ENCODE results near the gene CADM1. TPM values are rescaled to one million over a fixed set of nuclear protein-coding genes. Genes with fewer than 3 reads are reported as not detected.

CADM1 gene
- total RNA-seq, 4 donors from 2014 or later = 1.2 to 2.5 (median 2.2) TPM

- in situ Hi-C loops (cut with MboI; ENCODE audit: low sequenced_read_pairs in 4 of 4) = no loop called here
- intact Hi-C loops (cut with DNase I; ENCODE audit: low total_unique reads) = no loop called here
- no peak for TF ChIP-seq CTCF (IDR thresholded peaks at IDR 0.05 in 4 of 5, conservative IDR thresholded peaks at IDR 0.05 in 1 of 5)
- no peak for TF ChIP-seq POLR2A (IDR thresholded peaks at IDR 0.05)
- DNase-seq (no peak), ATAC-seq (no peak)
- no peaks in the 10 kb centered on the region for H3K36me3 ChIP-seq
- H3K9me3 ChIP-seq = no peaks in the 10 kb centered on the region
- H3K27me3 ChIP-seq = no peaks in the 10 kb centered on the region
- peaks cover 20 to 25% of the 10 kb centered on the region in 2 donors for H3K4me1 ChIP-seq
- H3K4me3 ChIP-seq = no peak overlapping the region
- H3K27ac ChIP-seq = no peak overlapping the region
Measured at GRCh38 chr11:115190196-115190595, 314.0 kb downstream of the CADM1 start.

GRCh38 chr11:115188898-115189278 is 315.3 kb downstream of the CADM1 start:
- peaks cover 27 to 31% of the 10 kb centered on the region in 2 donors for H3K4me1 ChIP-seq
- no peaks in the 10 kb centered on the region for H3K36me3 ChIP-seq
- ATAC-seq (no peak), DNase-seq (no peak)
- in situ Hi-C loops (cut with MboI; ENCODE audit: low sequenced_read_pairs in 4 of 4) (no loop called here), intact Hi-C loops (cut with DNase I; ENCODE audit: low total_unique reads) (no loop called here)
- TF ChIP-seq CTCF (IDR thresholded peaks at IDR 0.05 in 4 of 5, conservative IDR thresholded peaks at IDR 0.05 in 1 of 5) (no peak), POLR2A (IDR thresholded peaks at IDR 0.05) (no peak)
- no peak overlapping the region for H3K27ac ChIP-seq
- no peak overlapping the region for H3K4me3 ChIP-seq
- H3K27me3 ChIP-seq = no peaks in the 10 kb centered on the region
- no peaks in the 10 kb centered on the region for H3K9me3 ChIP-seq

- Histone ChIP-seq H3K4me1 (peaks cover 27 to 35% of the 10 kb centered on the region in 2 donors), H3K4me3 (no peak overlapping the region), H3K9me3 (no peaks in the 10 kb centered on the region), H3K27ac (no peak overlapping the region), H3K27me3 (no peaks in the 10 kb centered on the region), H3K36me3 (no peaks in the 10 kb centered on the region)
- TF ChIP-seq POLR2A (IDR thresholded peaks at IDR 0.05) (no peak), CTCF (IDR thresholded peaks at IDR 0.05 in 4 of 5, conservative IDR thresholded peaks at IDR 0.05 in 1 of 5) (no peak)
- DNase-seq = no peak
- intact Hi-C loops (cut with DNase I; ENCODE audit: low total_unique reads) (no loop called here), in situ Hi-C loops (cut with MboI; ENCODE audit: low sequenced_read_pairs in 4 of 4) (no loop called here)
- no peak for ATAC-seq
Measured at GRCh38 chr11:115188188-115188897, 315.9 kb downstream of the CADM1 start.

- Histone ChIP-seq H3K4me3 (peak overlapping the region; percentile 12 to 27 (median 21)), H3K9me3 (no peaks in the 10 kb centered on the region), H3K4me1 (peaks cover 39 to 55% of the 10 kb centered on the region in 2 donors), H3K36me3 (no peaks in the 10 kb centered on the region), H3K27ac (peak overlapping the region; percentile 73 to 89 (median 77)), H3K27me3 (no peaks in the 10 kb centered on the region)
- TF ChIP-seq POLR2A (IDR thresholded peaks at IDR 0.05) = no peak
- no peak for TF ChIP-seq CTCF (IDR thresholded peaks at IDR 0.05 in 4 of 5, conservative IDR thresholded peaks at IDR 0.05 in 1 of 5)
- DNase-seq (no peak), ATAC-seq (peak in 1 of 2 donors; percentile 3)
- in situ Hi-C loops (cut with MboI; ENCODE audit: low sequenced_read_pairs in 4 of 4) (no loop called here), intact Hi-C loops (cut with DNase I; ENCODE audit: low total_unique reads) (loop anchor here (1.0 kb wide), 2 partner anchors 33 to 318 kb away; partner anchors contain the start of gene CADM1)
Measured at GRCh38 chr11:115185931-115186330, 318.3 kb downstream of the CADM1 start.

Measured in gastrocnemius medialis (tissue), 4 donors.